ENCODE results near the gene SCRT2.

The SCRT2 gene

GRCh38 chr20:620246-620645, 55.4 kb downstream of the SCRT2 start:
- no peak overlapping the region for H3K4me3 ChIP-seq (ENCODE audit: low read depth, low read length)
- TF ChIP-seq CTCF (IDR thresholded peaks at IDR 0.05; ENCODE audit: borderline replicate concordance, insufficient read depth, low read depth, low read length), result no peak

GRCh38 chr20:618980-619379, 56.6 kb downstream of the SCRT2 start:
- no peak for TF ChIP-seq CTCF (IDR thresholded peaks at IDR 0.05; ENCODE audit: borderline replicate concordance, insufficient read depth, low read depth, low read length)
- no peak overlapping the region for H3K4me3 ChIP-seq (ENCODE audit: low read depth, low read length)

- TF ChIP-seq CTCF (IDR thresholded peaks at IDR 0.05; ENCODE audit: borderline replicate concordance, insufficient read depth, low read depth, low read length), result no peak
- H3K4me3 ChIP-seq (ENCODE audit: low read depth, low read length), result no peak overlapping the region
These were observed 57.5 kb downstream of the SCRT2 start for GRCh38 chr20:617934-618690.

- H3K4me3 ChIP-seq (ENCODE audit: low read depth, low read length), result no peak overlapping the region
- no peak for TF ChIP-seq CTCF (IDR thresholded peaks at IDR 0.05; ENCODE audit: borderline replicate concordance, insufficient read depth, low read depth, low read length)
These were observed 60.1 kb downstream of the SCRT2 start for GRCh38 chr20:615514-615913.

GRCh38 chr20:611843-612185, 63.8 kb downstream of the SCRT2 start:
- H3K4me3 ChIP-seq (ENCODE audit: low read depth, low read length), result no peak overlapping the region
- no peak for TF ChIP-seq CTCF (IDR thresholded peaks at IDR 0.05; ENCODE audit: borderline replicate concordance, insufficient read depth, low read depth, low read length)

All from GM12875 (cell line).